ENCODE data around the gene CEP41.

DNA sequence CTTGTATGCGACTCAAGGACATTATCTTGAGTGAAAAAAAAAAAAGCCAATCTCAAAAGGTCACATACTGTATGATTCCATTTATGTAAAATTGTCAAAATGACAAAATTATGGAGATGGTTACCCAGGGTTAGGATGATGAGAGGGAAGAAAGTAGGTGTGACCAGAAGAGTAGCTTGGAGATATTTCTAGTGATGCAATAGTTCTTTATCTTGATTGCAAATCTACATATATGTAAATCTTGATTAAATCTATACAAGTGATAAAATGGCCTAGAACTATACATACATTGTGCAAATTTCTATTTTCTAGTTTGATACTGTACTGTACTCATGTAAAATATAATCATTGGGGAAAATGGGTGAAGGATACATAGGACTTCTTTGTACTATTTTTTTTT, 4.6 kb downstream of the CEP41 start:
- no peak for TF ChIP-seq EZH2 (IDR thresholded peaks at IDR 0.05)
- TF ChIP-seq, protein P1, sequence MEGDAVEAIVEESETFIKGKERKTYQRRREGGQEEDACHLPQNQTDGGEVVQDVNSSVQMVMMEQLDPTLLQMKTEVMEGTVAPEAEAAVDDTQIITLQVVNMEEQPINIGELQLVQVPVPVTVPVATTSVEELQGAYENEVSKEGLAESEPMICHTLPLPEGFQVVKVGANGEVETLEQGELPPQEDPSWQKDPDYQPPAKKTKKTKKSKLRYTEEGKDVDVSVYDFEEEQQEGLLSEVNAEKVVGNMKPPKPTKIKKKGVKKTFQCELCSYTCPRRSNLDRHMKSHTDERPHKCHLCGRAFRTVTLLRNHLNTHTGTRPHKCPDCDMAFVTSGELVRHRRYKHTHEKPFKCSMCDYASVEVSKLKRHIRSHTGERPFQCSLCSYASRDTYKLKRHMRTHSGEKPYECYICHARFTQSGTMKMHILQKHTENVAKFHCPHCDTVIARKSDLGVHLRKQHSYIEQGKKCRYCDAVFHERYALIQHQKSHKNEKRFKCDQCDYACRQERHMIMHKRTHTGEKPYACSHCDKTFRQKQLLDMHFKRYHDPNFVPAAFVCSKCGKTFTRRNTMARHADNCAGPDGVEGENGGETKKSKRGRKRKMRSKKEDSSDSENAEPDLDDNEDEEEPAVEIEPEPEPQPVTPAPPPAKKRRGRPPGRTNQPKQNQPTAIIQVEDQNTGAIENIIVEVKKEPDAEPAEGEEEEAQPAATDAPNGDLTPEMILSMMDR (IDR thresholded peaks at IDR 0.05), result no peak
- TF ChIP-seq EZH2phosphoT487 (IDR thresholded peaks at IDR 0.05), result no peak
